GM12892 (cell line): Measurements from ENCODE around the gene PCDHGA10.

ENCODE experiments used
- POLR2AphosphoS5 ChIP-seq: IDR thresholded peaks from 2 replicates; pipeline ENCODE4 v1.6.1; 2011; ENCODE audit warnings: low read depth, low read length, control low read depth
- TAF1 ChIP-seq: IDR thresholded peaks from 2 replicates; pipeline ENCODE4 v1.6.1; 2011; ENCODE audit warnings: low read depth, mild to moderate bottlenecking, control low read depth, low read length, borderline replicate concordance

DNA sequence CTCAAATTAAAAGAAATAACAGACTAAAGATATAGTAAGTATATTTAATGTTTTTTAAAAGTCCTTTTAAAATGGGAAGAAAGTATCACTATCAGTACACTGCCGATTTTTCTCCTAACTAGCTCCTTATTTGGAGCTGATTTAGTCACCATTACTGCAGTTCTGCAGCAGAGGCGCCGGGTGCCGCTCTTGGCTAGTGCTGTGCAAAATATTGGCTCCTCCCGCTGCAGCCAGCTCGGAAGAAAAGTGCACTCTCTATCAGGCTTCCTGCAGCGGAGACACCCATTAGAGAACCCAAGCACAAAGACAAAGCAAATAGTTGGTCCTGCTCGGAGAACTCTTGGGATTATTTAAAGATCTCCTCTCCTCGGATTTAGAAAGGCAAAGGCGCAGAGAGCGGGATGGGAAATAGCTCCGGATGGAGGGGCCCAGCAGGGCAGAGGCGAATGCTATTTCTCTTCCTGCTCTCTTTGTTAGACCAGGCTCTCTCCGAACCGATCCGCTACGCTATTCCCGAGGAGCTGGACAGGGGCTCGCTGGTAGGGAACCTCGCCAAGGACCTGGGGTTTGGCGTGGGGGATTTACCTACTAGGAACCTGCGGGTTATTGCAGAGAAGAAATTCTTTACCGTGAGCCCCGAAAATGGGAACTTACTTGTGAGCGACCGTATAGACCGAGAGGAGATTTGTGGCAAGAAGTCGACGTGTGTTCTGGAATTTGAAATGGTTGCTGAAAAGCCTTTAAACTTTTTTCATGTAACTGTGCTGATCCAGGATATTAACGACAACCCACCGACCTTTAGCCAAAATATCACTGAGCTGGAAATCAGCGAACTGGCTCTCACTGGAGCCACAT is 42.6 kb upstream of the PCDHGA10 start, which contains the start of gene PCDHGB3:
- no peak for TF ChIP-seq TAF1
- no peak for TF ChIP-seq POLR2AphosphoS5
